ENCODE data around the gene GRHL3. TPM values are rescaled to one million over a fixed set of nuclear protein-coding genes. Genes with fewer than 3 reads are reported as not detected.

Gene GRHL3
- total RNA-seq, 1 donor = not detected

DNA sequence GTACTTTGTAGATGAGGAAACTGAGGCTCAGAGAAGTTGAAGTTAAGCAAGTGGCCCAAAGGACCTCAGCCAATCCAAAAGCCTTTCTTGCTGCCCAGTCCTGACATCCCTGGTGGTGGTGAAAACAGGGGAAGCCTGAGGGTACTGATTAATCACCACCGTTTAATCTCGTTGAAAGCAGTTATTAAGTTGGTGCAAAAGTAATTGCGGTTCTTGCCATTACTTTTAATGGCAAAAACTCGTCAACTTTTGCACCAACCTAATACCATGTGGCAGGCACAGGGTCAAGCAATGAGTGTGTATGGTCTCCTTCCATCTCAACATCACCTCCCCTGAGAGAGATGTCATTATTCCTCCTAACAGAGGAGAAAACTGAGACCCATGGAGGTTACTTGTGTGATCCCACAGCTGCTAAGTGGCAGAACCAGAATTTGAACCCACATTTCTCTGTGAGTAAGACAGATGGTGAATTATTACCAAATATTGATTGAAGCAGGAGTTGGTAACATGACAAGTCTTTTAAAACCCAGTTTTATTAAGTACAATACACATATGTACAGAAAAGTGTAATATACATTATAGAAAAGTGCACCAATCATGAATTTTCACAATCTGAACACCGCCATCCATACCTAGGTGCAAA is 39.4 kb upstream of the GRHL3 start:
- DNase-seq (ENCODE audit: low read depth) = no peak
- H3K4me3 ChIP-seq (ENCODE audit: low read depth, low read length) = no peak overlapping the region
- TF ChIP-seq, protein P1, sequence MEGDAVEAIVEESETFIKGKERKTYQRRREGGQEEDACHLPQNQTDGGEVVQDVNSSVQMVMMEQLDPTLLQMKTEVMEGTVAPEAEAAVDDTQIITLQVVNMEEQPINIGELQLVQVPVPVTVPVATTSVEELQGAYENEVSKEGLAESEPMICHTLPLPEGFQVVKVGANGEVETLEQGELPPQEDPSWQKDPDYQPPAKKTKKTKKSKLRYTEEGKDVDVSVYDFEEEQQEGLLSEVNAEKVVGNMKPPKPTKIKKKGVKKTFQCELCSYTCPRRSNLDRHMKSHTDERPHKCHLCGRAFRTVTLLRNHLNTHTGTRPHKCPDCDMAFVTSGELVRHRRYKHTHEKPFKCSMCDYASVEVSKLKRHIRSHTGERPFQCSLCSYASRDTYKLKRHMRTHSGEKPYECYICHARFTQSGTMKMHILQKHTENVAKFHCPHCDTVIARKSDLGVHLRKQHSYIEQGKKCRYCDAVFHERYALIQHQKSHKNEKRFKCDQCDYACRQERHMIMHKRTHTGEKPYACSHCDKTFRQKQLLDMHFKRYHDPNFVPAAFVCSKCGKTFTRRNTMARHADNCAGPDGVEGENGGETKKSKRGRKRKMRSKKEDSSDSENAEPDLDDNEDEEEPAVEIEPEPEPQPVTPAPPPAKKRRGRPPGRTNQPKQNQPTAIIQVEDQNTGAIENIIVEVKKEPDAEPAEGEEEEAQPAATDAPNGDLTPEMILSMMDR (IDR thresholded peaks at IDR 0.05; ENCODE audit: insufficient read depth, low read length) = no peak

DNA sequence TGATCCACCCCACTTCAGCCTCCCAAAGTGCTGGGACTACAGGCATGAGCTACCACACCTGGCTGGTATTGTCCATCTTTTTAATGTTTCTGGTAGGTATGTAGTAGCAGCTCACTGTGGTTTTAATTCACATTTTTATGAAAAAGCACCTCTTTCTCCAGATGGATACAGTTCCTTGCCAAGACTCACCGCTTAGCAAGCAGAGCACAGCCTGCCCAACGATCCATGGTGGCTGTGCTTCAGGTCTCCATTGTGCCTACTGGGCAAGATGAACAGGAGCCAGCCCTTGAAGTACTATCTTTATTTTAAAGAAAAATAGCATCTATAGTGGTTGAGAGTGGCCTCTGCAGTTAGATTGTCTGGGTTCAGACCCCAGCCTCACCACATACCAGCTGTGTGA is 37.6 kb upstream of the GRHL3 start:
- DNase-seq (ENCODE audit: low read depth) = no peak
- no peak overlapping the region for H3K4me3 ChIP-seq (ENCODE audit: low read depth, low read length)
- TF ChIP-seq, protein P1 (IDR thresholded peaks at IDR 0.05; ENCODE audit: insufficient read depth, low read length) = no peak

DNA sequence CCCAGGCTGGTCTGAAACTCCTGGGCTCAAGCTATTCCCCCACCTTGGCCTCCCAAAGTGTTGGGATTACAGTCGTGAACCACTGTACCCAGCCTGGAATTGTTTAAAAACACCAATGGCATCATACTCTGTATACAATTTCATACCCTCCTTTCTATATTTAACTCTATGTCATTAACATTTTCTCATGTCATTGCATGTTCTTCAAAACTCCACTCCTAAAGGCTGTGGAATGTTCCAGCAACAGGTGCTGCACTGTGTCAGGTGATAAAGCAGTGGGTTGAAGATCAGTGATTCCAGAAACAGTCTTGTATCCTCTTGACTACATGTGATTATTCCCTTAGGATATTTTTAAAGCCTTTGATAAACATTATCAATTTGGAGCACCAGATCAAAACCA is 36.7 kb upstream of the GRHL3 start:
- H3K4me3 ChIP-seq (ENCODE audit: low read depth, low read length) = no peak overlapping the region
- no peak for DNase-seq (ENCODE audit: low read depth)
- TF ChIP-seq, protein P1 (IDR thresholded peaks at IDR 0.05; ENCODE audit: insufficient read depth, low read length) = no peak

DNA sequence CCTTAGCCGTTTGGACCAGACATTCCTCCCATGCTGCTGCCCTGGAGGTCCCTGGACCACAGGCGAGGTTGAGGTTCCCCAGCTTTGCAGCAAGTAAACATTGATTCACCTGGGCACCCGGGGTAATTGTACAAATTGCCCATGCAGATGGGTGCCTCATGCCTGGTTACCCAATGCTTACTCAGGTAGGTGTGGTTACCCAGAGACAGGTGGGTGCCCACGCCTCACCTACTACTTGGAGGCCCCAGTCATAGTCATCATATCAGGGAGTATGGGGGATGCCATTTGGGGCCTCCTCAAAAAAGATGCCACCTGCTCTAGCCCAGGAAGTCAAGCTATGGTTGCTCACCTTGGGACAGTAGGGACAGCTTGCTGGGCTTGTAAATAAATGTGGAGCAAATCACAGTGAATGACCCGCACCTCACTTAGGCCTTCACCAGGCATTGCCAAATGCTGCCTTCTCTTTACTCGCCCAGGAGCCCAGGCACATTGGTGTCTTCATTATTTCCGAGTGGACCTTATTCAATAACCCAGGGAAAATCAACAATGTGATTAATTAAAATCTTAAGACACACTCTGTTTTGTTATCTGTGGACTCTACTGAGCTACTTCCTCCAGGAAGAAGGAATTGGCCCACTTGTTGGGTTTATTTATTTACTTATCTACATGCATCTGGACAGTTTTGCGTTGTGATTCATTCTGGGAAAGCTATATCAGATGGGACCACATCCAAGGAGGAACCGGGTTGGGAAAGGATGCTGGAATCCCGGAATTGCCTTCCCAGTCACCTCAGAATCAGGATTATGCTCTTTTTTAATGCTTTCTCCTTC is 35.6 kb upstream of the GRHL3 start:
- no peak overlapping the region for H3K4me3 ChIP-seq (ENCODE audit: low read depth, low read length)
- DNase-seq (ENCODE audit: low read depth) = peak; percentile 91
- TF ChIP-seq, protein P1 (IDR thresholded peaks at IDR 0.05; ENCODE audit: insufficient read depth, low read length) = no peak

DNA sequence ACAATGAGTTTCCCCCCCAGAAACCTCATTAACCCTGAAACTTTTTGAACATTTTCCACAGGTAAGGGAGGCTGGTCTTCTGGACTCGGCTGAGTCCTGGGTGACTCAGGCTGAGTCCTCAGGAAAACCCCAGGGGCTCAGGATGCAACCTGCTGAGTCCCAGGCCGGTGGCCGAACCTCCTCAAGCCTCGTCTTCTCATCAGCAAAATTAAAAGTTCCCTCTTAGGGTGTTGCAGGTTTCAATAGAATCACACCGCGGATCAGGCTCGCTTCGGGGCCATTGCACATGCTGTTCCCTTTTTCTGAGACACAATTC is 35.0 kb upstream of the GRHL3 start:
- DNase-seq (ENCODE audit: low read depth) = no peak
- no peak overlapping the region for H3K4me3 ChIP-seq (ENCODE audit: low read depth, low read length)
- TF ChIP-seq, protein P1 (IDR thresholded peaks at IDR 0.05; ENCODE audit: insufficient read depth, low read length) = no peak

DNA sequence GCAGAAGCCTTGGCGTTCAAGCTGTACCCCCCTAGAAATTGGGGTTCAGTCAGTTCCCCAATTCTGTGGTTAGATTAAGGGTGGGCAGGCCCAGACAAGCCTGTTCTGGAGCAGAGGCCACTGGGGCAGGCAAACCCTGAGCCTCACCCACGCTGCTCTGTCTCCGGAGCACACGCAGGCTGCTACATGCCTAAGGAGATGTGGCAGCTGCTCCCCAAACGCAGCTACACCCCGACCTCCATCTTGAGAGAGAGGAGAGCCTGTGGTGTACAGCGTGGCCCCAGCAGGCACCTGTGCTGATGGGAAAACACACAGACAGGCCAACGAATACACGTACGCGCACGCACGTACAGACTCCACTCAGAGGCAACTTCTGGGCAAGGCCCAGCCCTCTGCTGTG is 33.9 kb upstream of the GRHL3 start:
- no peak for DNase-seq (ENCODE audit: low read depth)
- TF ChIP-seq, protein P1 (IDR thresholded peaks at IDR 0.05; ENCODE audit: insufficient read depth, low read length) = no peak
- no peak overlapping the region for H3K4me3 ChIP-seq (ENCODE audit: low read depth, low read length)
